Measurements from ENCODE around the gene ZNF280B. TPM values are rescaled to one million over a fixed set of nuclear protein-coding genes. Genes with fewer than 3 reads are reported as not detected.

ZNF280B gene
- total RNA-seq, 4 donors from 2014 or later = 0.10 to 0.78 (median 0.29) TPM

GRCh38 chr22:22554587-22555284 lies 46.2 kb upstream of the ZNF280B start:
- Histone ChIP-seq H3K36me3 (no peaks in the 10 kb centered on the region), H3K4me1 (no peaks in the 10 kb centered on the region), H3K4me3 (no peak overlapping the region), H3K27me3 (no peaks in the 10 kb centered on the region), H3K9me3 (no peaks in the 10 kb centered on the region), H3K27ac (no peak overlapping the region)
- TF ChIP-seq CTCF (IDR thresholded peaks at IDR 0.05 in 4 of 5, conservative IDR thresholded peaks at IDR 0.05 in 1 of 5) = no peak
- TF ChIP-seq POLR2A (IDR thresholded peaks at IDR 0.05) = no peak
- intact Hi-C loops (cut with DNase I; ENCODE audit: low total_unique reads) (no loop called here), in situ Hi-C loops (cut with MboI; ENCODE audit: low sequenced_read_pairs in 4 of 4) (no loop called here)
- DNase-seq (no peak), ATAC-seq (no peak)

- in situ Hi-C loops (cut with MboI; ENCODE audit: low sequenced_read_pairs in 4 of 4) = no loop called here
- intact Hi-C loops (cut with DNase I; ENCODE audit: low total_unique reads) = no loop called here
- Histone ChIP-seq H3K36me3 (no peaks in the 10 kb centered on the region), H3K4me3 (no peak overlapping the region), H3K4me1 (no peaks in the 10 kb centered on the region), H3K9me3 (no peaks in the 10 kb centered on the region), H3K27me3 (no peaks in the 10 kb centered on the region), H3K27ac (no peak overlapping the region)
- TF ChIP-seq POLR2A (IDR thresholded peaks at IDR 0.05) (no peak), CTCF (IDR thresholded peaks at IDR 0.05 in 4 of 5, conservative IDR thresholded peaks at IDR 0.05 in 1 of 5) (no peak)
- DNase-seq (no peak), ATAC-seq (no peak)
Observed at GRCh38 chr22:22553735-22554586, 45.4 kb upstream of the ZNF280B start.

- H3K27ac ChIP-seq = no peak overlapping the region
- no peaks in the 10 kb centered on the region for H3K9me3 ChIP-seq
- H3K36me3 ChIP-seq = no peaks in the 10 kb centered on the region
- H3K4me1 ChIP-seq = no peaks in the 10 kb centered on the region
- DNase-seq (no peak), ATAC-seq (no peak)
- H3K4me3 ChIP-seq = no peak overlapping the region
- no peaks in the 10 kb centered on the region for H3K27me3 ChIP-seq
- in situ Hi-C loops (cut with MboI; ENCODE audit: low sequenced_read_pairs in 4 of 4) (no loop called here), intact Hi-C loops (cut with DNase I; ENCODE audit: low total_unique reads) (no loop called here)
- no peak for TF ChIP-seq CTCF (IDR thresholded peaks at IDR 0.05 in 4 of 5, conservative IDR thresholded peaks at IDR 0.05 in 1 of 5)
- no peak for TF ChIP-seq POLR2A (IDR thresholded peaks at IDR 0.05)
Observed at GRCh38 chr22:22553141-22553540, 44.6 kb upstream of the ZNF280B start.

- TF ChIP-seq POLR2A (IDR thresholded peaks at IDR 0.05) (no peak), CTCF (IDR thresholded peaks at IDR 0.05 in 4 of 5, conservative IDR thresholded peaks at IDR 0.05 in 1 of 5) (no peak)
- H3K27ac ChIP-seq = no peak overlapping the region
- DNase-seq (no peak), ATAC-seq (no peak)
- H3K4me3 ChIP-seq = no peak overlapping the region
- H3K4me1 ChIP-seq = no peaks in the 10 kb centered on the region
- H3K9me3 ChIP-seq = no peaks in the 10 kb centered on the region
- no peaks in the 10 kb centered on the region for H3K27me3 ChIP-seq
- in situ Hi-C loops (cut with MboI; ENCODE audit: low sequenced_read_pairs in 4 of 4) = no loop called here
- no peaks in the 10 kb centered on the region for H3K36me3 ChIP-seq
- intact Hi-C loops (cut with DNase I; ENCODE audit: low total_unique reads) = no loop called here
Observed at GRCh38 chr22:22552630-22553029, 44.1 kb upstream of the ZNF280B start.
